NCI-H69 (cell line): ENCODE results near the gene ROS1.
"Not testable (repeated sequence)": the region's sequence is repeated elsewhere in the genome, so short reads cannot be mapped to it uniquely, and the experiment has no call there.

Source experiments
- DNase-seq: peaks from one replicate; lab custom pipeline; 2025; lab: John Stamatoyannopoulos, UW

ROS1 gene

DNA sequence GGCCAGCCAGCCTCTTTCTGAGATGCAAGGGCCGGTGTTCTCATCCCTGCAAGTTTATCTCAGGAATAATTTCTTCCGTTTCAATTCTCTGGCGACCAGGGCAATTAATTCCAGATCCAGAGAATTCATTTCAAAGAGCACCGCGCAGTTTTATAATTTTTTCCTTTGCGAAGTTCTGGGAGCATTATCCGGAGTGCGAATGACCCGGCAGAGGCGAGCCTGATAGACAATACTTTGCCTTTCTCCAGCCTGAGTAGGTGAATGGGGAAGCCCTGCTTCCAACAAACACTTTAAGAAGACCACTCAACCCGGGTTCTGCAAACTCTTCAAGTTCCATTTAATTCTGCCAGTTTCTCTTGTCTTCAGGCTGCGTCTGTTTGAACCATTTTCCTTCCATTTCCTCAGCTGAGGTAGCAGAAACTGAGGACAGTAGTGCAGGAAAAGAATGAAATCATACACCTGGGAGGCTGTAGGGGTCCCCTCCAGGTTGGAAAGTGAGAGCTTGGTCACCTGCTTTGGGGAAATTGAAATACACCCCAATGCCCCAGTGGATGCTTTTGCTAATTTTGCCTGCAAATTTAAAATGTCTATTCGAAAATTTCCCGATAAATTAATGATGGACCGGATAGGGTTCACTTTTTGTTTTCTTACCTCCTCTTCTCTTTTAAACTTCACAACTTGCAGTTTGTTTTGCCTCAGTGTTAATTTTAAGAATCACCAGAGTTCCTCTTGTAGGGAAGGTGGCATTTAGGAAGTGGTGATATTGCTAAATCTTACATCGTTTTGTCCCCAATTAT lies 159.3 kb downstream of the ROS1 start:
- no peak for DNase-seq

DNA sequence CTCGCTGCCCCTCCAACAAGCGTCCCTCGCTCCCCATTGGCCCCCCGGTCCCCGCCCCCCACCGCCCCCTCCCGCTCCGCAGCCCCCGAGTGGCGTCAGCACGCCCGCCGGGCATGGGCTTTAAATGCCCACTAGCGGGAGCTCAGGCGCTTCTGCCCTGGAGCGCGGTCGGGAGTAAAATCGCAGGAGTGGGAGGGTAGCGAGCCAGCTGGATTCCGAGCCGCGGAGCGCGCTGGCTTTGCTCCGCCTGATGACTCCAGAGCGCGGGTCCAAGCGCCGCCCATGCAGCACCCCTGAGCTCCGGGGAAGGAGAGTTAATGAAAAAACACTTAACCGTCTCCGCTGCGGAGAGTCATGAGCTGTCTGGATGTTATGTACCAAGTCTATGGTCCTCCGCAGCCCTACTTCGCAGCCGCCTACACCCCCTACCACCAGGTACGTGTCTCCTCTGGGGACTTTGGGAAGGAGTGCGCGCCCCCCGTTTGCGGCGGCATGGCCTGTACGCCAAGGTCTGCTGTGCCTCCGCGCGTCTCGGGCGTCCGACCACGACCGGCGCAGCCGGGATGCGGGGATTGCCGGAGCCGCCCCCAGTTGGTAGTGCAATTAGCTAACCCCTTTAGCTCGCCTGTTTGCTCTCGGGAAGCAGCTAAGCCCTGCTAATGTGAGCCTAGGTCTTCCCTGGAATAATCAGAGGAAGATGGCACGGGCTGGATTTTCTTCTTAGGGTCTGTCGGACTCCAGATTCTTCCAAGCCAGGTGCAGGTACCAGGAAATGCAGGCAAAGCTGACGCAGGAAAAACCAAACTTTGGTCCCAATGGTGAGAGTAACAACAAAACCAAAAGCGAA lies 160.1 kb downstream of the ROS1 start, which contains the start of gene VGLL2:
Gene VGLL2, plus strand, starts transcription at position 149 of the 847 bp plus-strand sequence. Its CDS starts 206 bp downstream, at position 355.
- DNase-seq, result peak; percentile 49

GRCh38 chr6:117264692-117265409 lies 160.9 kb downstream of the ROS1 start:
- peak; percentile 30 for DNase-seq

DNA sequence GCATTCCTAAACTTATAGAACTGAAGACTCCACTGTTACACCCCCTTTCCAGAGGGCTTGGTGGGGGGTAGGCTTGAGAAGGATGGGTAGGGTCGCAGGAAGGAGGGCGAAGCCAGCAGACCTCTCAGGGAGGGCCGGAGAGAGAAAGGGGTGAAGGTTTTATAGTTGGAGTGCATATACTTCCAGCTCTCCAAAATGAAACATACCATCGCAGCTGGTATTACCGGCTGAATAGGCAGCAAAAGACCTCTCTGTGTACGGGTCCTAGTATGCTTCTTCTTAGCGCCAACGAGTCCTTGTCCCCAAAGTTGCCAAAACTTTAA lies 161.4 kb downstream of the ROS1 start:
- DNase-seq, result no peak

DNA sequence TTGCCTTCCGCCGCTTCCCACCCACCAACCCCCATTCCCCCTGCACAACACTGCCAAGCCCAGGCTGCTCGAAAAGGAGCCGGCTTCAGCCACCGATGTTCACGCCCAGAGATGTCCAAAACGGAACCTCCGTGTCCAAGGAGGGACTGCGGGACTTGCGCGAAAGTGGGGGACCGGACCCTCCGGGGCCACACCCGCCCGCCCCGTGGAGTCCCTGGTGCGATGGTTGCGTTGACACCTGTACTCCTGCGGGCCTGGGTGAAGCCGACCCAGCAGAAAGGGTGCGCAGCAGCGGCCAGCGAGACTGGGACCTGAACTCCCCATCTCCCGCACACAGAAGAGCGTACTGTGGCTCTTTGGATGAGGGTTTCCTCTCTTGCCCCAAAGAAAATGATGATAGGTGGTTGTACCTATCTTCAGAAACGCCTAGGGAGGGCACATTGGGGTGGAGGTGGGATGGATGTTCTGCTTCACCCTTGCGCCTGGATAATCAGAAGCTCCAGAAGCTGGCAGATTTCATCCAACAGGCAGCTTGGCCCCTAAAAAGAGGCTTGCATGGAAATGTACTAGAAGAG lies 162.3 kb downstream of the ROS1 start:
- no peak for DNase-seq

GRCh38 chr6:117262799-117263198 lies 162.9 kb downstream of the ROS1 start:
- DNase-seq, result no peak

- DNase-seq, result no peak
Observed at GRCh38 chr6:117253785-117254184, 172.0 kb downstream of the ROS1 start.

DNA sequence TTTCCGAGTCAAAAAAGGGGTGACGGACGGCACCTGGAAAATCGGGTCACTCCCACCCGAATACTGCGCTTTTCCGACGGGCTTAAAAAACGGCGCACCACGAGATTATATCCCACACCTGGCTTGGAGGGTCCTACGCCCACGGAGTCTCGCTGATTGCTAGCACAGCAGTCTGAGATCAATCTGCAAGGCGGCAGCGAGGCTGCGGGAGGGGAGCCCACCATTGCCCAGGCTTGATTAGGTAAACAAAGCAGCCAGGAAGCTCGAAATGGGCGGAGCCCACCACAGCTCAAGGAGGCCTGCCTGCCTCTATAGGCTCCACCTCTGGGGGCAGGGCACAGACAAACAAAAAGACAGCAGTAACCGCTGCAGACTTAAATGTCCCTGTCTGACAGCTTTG lies 180.8 kb downstream of the ROS1 start:
- DNase-seq, result peak; percentile 5

GRCh38 chr6:117244571-117244970 lies 181.2 kb downstream of the ROS1 start:
- not testable (repeated sequence) for DNase-seq
